Neuronal stem cell (in vitro differentiated cells): ENCODE measurements around the gene TUBA3E.
"Not testable (repeated sequence)": the region's sequence is repeated elsewhere in the genome, so short reads cannot be mapped to it uniquely, and the experiment has no call there.

Experiments
- DNase-seq: peaks from one replicate; pipeline ENCODE4 v3.0.0-alpha.2; 2013; ENCODE audit warnings: low spot score
- H2AFZ ChIP-seq: one replicate; pipeline ENCODE4 v1.6.1; 2013; ENCODE audit warnings: mild to moderate bottlenecking, low read length, inconsistent platforms
- H2AK5ac ChIP-seq: 2 replicates; pipeline ENCODE4 v1.6.1; 2013; ENCODE audit warnings: low read depth, mild to moderate bottlenecking, inconsistent platforms, low read length, moderate library complexity, mixed read lengths
- H2BK120ac ChIP-seq: 2 replicates; pipeline ENCODE4 v1.6.1; 2013; ENCODE audit warnings: low read depth, mild to moderate bottlenecking, inconsistent platforms, low read length, moderate library complexity, mixed read lengths
- H2BK12ac ChIP-seq: one replicate; pipeline ENCODE4 v1.6.1; 2013; ENCODE audit warnings: low read length, inconsistent platforms
- H2BK15ac ChIP-seq: 2 replicates; pipeline ENCODE4 v1.6.1; 2013; ENCODE audit warnings: mild to moderate bottlenecking, low read length, inconsistent platforms, mixed read lengths
- H2BK5ac ChIP-seq: one replicate; pipeline ENCODE4 v1.6.1; 2013; ENCODE audit warnings: inconsistent platforms, mild to moderate bottlenecking, low read length, moderate library complexity
- H3K14ac ChIP-seq: one replicate; pipeline ENCODE4 v1.6.1; 2013; ENCODE audit warnings: low read length, inconsistent platforms
- H3K18ac ChIP-seq: 2 replicates; pipeline ENCODE4 v1.6.1; 2013; ENCODE audit warnings: low read length, inconsistent platforms
- H3K23ac ChIP-seq: 2 replicates; pipeline ENCODE4 v1.6.1; 2013; ENCODE audit warnings: low read depth, mild to moderate bottlenecking, mixed read lengths, low read length, inconsistent platforms; ENCODE audit not compliant: poor library complexity
- H3K27ac ChIP-seq: replicated peaks from 3 replicates; pipeline ENCODE4 v1.5.1; 2013; ENCODE audit warnings: low read length, inconsistent platforms
- H3K27me3 ChIP-seq, 3 experiments: 2 replicates each; pipeline ENCODE4 v1.6.1; 2013; ENCODE audit warnings: low read length in 3 of 3, mild to moderate bottlenecking in 2 of 3, inconsistent platforms in 1 of 3, low read depth in 1 of 3, mixed read lengths in 1 of 3, moderate library complexity in 1 of 3; ENCODE audit not compliant: control insufficient read depth in 3 of 3, insufficient read depth in 3 of 3
- H3K36me3 ChIP-seq, 2 donors: replicated peaks in 1 of 2; 2 replicates each; pipeline ENCODE4 v1.6.1; 2013; ENCODE audit warnings: low read length in 2 of 2; ENCODE audit not compliant: control insufficient read depth in 2 of 2, insufficient read depth in 2 of 2
- H3K4ac ChIP-seq: 2 replicates; pipeline ENCODE4 v1.6.1; 2013; ENCODE audit warnings: inconsistent platforms, mild to moderate bottlenecking, low read length, moderate library complexity
- H3K4me1 ChIP-seq, 2 donors: 1 replicate in 1 of 2; 2 replicates in 1 of 2; pipeline ENCODE4 v1.6.1; 2013; ENCODE audit warnings: low read length in 2 of 2, low read depth in 1 of 2; ENCODE audit not compliant: control insufficient read depth in 2 of 2, insufficient read depth in 1 of 2
- H3K4me2 ChIP-seq: one replicate; pipeline ENCODE4 v1.6.1; 2013; ENCODE audit warnings: mild to moderate bottlenecking, low read length, inconsistent platforms; ENCODE audit not compliant: insufficient read depth, poor library complexity, severe bottlenecking
- H3K4me3 ChIP-seq, 2 donors: 2 replicates each; pipeline ENCODE4 v1.5.1; 2013; ENCODE audit warnings: low read length in 2 of 2, mild to moderate bottlenecking in 2 of 2, inconsistent platforms in 1 of 2, moderate library complexity in 1 of 2
- H3K79me1 ChIP-seq: one replicate; pipeline ENCODE4 v1.6.1; 2013; ENCODE audit warnings: low read depth, mild to moderate bottlenecking, inconsistent platforms, low read length, moderate library complexity
- H3K9ac ChIP-seq: one replicate; pipeline ENCODE4 v1.6.1; 2013; ENCODE audit warnings: mild to moderate bottlenecking, low read depth, low read length, inconsistent platforms; ENCODE audit not compliant: poor library complexity
- H3K9me3 ChIP-seq, 2 donors: replicated peaks in 1 of 2; 2 replicates each; pipeline versions ENCODE3 to v1.6.1; 2013; ENCODE audit warnings: low read length in 2 of 2, mild to moderate bottlenecking in 2 of 2, inconsistent platforms in 1 of 2, low read depth in 1 of 2, mixed read lengths in 1 of 2, moderate library complexity in 1 of 2; ENCODE audit not compliant: control insufficient read depth in 2 of 2, insufficient read depth in 1 of 2
- H4K8ac ChIP-seq: one replicate; pipeline ENCODE4 v1.6.1; 2013; ENCODE audit warnings: low read depth, mild to moderate bottlenecking, inconsistent platforms, low read length, moderate library complexity
- H4K91ac ChIP-seq: one replicate; pipeline ENCODE4 v1.6.1; 2013; ENCODE audit warnings: low read length, low read depth, mild to moderate bottlenecking, inconsistent platforms; ENCODE audit not compliant: poor library complexity
- WGBS, 2 donors: extraction: QIAGEN DNeasy Blood & Tissue Kit; methylation state at CpG; one replicate each; pipeline ENCODE4 v1.1.7; 2013; ENCODE audit warnings: missing lambda C conversion rate in 2 of 2, mixed read lengths in 1 of 2; ENCODE audit not compliant: insufficient read length in 2 of 2, insufficient replicate concordance in 1 of 2; ENCODE audit errors: extremely low coverage in 2 of 2; 5-methylcytosine and 5-hydroxymethylcytosine counted together

TUBA3E gene

GRCh38 chr2:130180404-130181324, 17.6 kb downstream of the TUBA3E start:
- not testable (repeated sequence) for H3K79me1 ChIP-seq

GRCh38 chr2:130174866-130175265, 23.4 kb downstream of the TUBA3E start:
- H3K27ac ChIP-seq, H2BK120ac ChIP-seq, H3K9ac ChIP-seq, H3K4me2 ChIP-seq, H3K79me1 ChIP-seq, H3K4ac ChIP-seq, DNase-seq, H3K9me3 ChIP-seq, H2BK12ac ChIP-seq, H2BK5ac ChIP-seq, H4K8ac ChIP-seq, H3K23ac ChIP-seq, H4K91ac ChIP-seq, H2AK5ac ChIP-seq, H3K4me3 ChIP-seq, H3K18ac ChIP-seq, H2BK15ac ChIP-seq, H3K27me3 ChIP-seq, H2AFZ ChIP-seq, H3K4me1 ChIP-seq, H3K14ac ChIP-seq: not testable (repeated sequence)
- no CpG with 5 or more reads among the region's 5 CpGs for WGBS, 2 donors
- peaks cover 15 to 77% of the 10 kb centered on the region in 2 donors for H3K36me3 ChIP-seq

More at GRCh38 chr2:130180404-130181324, 17.6 kb downstream of the TUBA3E start:
- H3K4me2 ChIP-seq = peak overlapping the region; percentile 67
- peaks cover 17 to 19% of the 10 kb centered on the region in 2 donors for H3K4me1 ChIP-seq
- H3K18ac ChIP-seq = peak overlapping the region; percentile 27
- H2AK5ac ChIP-seq, H4K91ac ChIP-seq, H2BK15ac ChIP-seq, H3K27me3 ChIP-seq, H3K4ac ChIP-seq, H2BK12ac ChIP-seq, H2BK120ac ChIP-seq, H3K9me3 ChIP-seq, H2BK5ac ChIP-seq, H3K27ac ChIP-seq, H4K8ac ChIP-seq, DNase-seq, H3K14ac ChIP-seq: not testable (repeated sequence)
- H3K23ac ChIP-seq = peak overlapping the region; percentile 37
- peaks cover 4 to 32% of the 10 kb centered on the region in 2 donors for H3K36me3 ChIP-seq
- H3K9ac ChIP-seq = peak overlapping the region; percentile 90
- peak overlapping the region; percentile 96 to 99 for H3K4me3 ChIP-seq
- WGBS, 2 donors = no CpG with 5 or more reads among the region's 38 CpGs
- peak overlapping the region; percentile 97 for H2AFZ ChIP-seq

GRCh38 chr2:130169896-130170295, 28.3 kb downstream of the TUBA3E start:
- Histone ChIP-seq H3K9me3 (no peaks in the 10 kb centered on the region), H3K27ac (no peak overlapping the region), H2BK15ac (no peak overlapping the region), H3K79me1 (peaks cover 5% of the 10 kb centered on the region), H3K4me2 (no peak overlapping the region), H3K4me3 (no peak overlapping the region), H2BK12ac (no peak overlapping the region), H3K18ac (no peak overlapping the region), H2AFZ (no peak overlapping the region), H3K9ac (no peak overlapping the region), H3K36me3 (peaks cover 28 to 94% of the 10 kb centered on the region in 2 donors), H3K4ac (no peak overlapping the region), H4K91ac (no peak overlapping the region), H3K27me3 (no peaks in the 10 kb centered on the region), H2AK5ac (no peak overlapping the region), H2BK5ac (no peak overlapping the region), H3K23ac (no peak overlapping the region), H3K4me1 (no peaks in the 10 kb centered on the region), H3K14ac (no peak overlapping the region), H4K8ac (no peak overlapping the region), H2BK120ac (no peak overlapping the region)
- no CpG with 5 or more reads among the region's 7 CpGs for WGBS, 2 donors
- DNase-seq = no peak

GRCh38 chr2:130169163-130169562, 29.1 kb downstream of the TUBA3E start:
- not testable (repeated sequence) for H2BK5ac ChIP-seq, DNase-seq, H4K8ac ChIP-seq, H3K9ac ChIP-seq, H3K14ac ChIP-seq, H2BK120ac ChIP-seq, H3K18ac ChIP-seq, H2BK12ac ChIP-seq, H2BK15ac ChIP-seq, H3K4me3 ChIP-seq, H3K27ac ChIP-seq, H3K79me1 ChIP-seq, H3K4me2 ChIP-seq, H3K4ac ChIP-seq, H3K9me3 ChIP-seq, H3K23ac ChIP-seq, H2AFZ ChIP-seq, H4K91ac ChIP-seq, H3K27me3 ChIP-seq, H2AK5ac ChIP-seq, H3K4me1 ChIP-seq
- H3K36me3 ChIP-seq = peaks cover 30 to 94% of the 10 kb centered on the region in 2 donors
- no CpG with 5 or more reads among the region's 3 CpGs for WGBS, 2 donors
